C4-2B (cell line): ENCODE measurements around the gene FAM168A.

Source experiments
- ZFX ChIP-seq: fragments of 450-650 bp; IDR thresholded peaks from 2 replicates; pipeline ENCODE4 v1.6.1; 2017
- TF ChIP-seq, protein P1 (sequence below): fragments of 450-650 bp; conservative IDR thresholded peaks from 2 replicates; pipeline ENCODE4 v1.5.1; 2017; ENCODE audit warnings: mild to moderate bottlenecking

DNA sequence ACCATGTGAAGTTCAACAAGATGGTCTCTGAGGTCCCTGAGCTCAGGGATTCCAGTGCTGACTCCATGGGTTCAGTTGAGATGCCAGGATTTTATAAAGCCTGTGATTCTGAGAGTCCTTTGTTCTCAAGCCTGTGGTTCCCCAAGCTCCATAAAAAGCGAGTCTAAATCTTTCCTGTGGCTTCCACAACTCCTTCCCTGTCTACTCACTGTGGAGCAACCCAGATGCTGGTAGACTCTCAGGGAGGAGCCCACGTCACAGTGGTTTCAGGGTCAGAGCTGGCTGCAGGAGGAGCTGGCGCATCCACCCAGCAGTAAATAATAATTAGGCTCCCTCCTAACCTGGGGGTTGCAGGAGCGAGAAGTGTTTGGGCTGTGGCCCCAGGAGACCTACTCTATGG lies 223.8 kb downstream of the FAM168A start:
- TF ChIP-seq, protein P1, sequence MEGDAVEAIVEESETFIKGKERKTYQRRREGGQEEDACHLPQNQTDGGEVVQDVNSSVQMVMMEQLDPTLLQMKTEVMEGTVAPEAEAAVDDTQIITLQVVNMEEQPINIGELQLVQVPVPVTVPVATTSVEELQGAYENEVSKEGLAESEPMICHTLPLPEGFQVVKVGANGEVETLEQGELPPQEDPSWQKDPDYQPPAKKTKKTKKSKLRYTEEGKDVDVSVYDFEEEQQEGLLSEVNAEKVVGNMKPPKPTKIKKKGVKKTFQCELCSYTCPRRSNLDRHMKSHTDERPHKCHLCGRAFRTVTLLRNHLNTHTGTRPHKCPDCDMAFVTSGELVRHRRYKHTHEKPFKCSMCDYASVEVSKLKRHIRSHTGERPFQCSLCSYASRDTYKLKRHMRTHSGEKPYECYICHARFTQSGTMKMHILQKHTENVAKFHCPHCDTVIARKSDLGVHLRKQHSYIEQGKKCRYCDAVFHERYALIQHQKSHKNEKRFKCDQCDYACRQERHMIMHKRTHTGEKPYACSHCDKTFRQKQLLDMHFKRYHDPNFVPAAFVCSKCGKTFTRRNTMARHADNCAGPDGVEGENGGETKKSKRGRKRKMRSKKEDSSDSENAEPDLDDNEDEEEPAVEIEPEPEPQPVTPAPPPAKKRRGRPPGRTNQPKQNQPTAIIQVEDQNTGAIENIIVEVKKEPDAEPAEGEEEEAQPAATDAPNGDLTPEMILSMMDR: no peak
- TF ChIP-seq ZFX: no peak
